ENCODE data around the gene KCNQ1.
"Not testable (repeated sequence)": the region's sequence is repeated elsewhere in the genome, so short reads cannot be mapped to it uniquely, and the experiment has no call there.

The KCNQ1 gene

GRCh38 chr11:2477936-2478335, 33.1 kb downstream of the KCNQ1 start:
- no peak for DNase-seq

- not testable (repeated sequence) for DNase-seq
Measured at GRCh38 chr11:2480067-2480873, 35.5 kb downstream of the KCNQ1 start.

GRCh38 chr11:2480874-2481220, 36.0 kb downstream of the KCNQ1 start:
- peak; percentile 42 for DNase-seq

GRCh38 chr11:2481253-2481652, 36.4 kb downstream of the KCNQ1 start:
- DNase-seq = no peak

- no peak for DNase-seq
Measured at GRCh38 chr11:2482204-2482603, 37.4 kb downstream of the KCNQ1 start.

GRCh38 chr11:2482745-2483144, 37.9 kb downstream of the KCNQ1 start:
- DNase-seq = no peak

- no peak for DNase-seq
Measured at GRCh38 chr11:2483426-2483825, 38.6 kb downstream of the KCNQ1 start.

- DNase-seq = no peak
Measured at GRCh38 chr11:2484576-2485125, 39.8 kb downstream of the KCNQ1 start.

GRCh38 chr11:2488004-2488403, 43.2 kb downstream of the KCNQ1 start:
- no peak for DNase-seq

- no peak for DNase-seq
Measured at GRCh38 chr11:2489083-2489482, 44.3 kb downstream of the KCNQ1 start.

- not testable (repeated sequence) for DNase-seq
Measured at GRCh38 chr11:2497951-2498350, 53.1 kb downstream of the KCNQ1 start.

- no peak for DNase-seq
Measured at GRCh38 chr11:2498750-2499149, 53.9 kb downstream of the KCNQ1 start.

GRCh38 chr11:2507212-2507901, 62.5 kb downstream of the KCNQ1 start:
- no peak for DNase-seq

- DNase-seq = no peak
Measured at GRCh38 chr11:2507945-2508749, 63.3 kb downstream of the KCNQ1 start.

- DNase-seq = no peak
Measured at GRCh38 chr11:2508793-2509192, 64.0 kb downstream of the KCNQ1 start.

- no peak for DNase-seq
Measured at GRCh38 chr11:2509481-2510001, 64.7 kb downstream of the KCNQ1 start.

- no peak for DNase-seq
Measured at GRCh38 chr11:2510626-2511402, 66.0 kb downstream of the KCNQ1 start.

GRCh38 chr11:2511421-2512369, 66.9 kb downstream of the KCNQ1 start:
- no peak for DNase-seq

GRCh38 chr11:2512431-2513407, 67.9 kb downstream of the KCNQ1 start:
- no peak for DNase-seq

- no peak for DNase-seq
Measured at GRCh38 chr11:2513441-2513840, 68.6 kb downstream of the KCNQ1 start.

All from hematopoietic multipotent progenitor cell treated with erythropoietin and hydrocortisone succinate and interleukin-3 and kit ligand, for 6 days (in vitro differentiated cells).